IPS-NIHi11 (cell line): ENCODE results near the gene SRGAP3.
A peak's percentile ranks its signal among the peaks of the same experiment; 100 is the strongest.

Source experiments
- DNase-seq: peaks from one replicate; pipeline ENCODE4 v3.0.0; 2012; ENCODE audit warnings: mixed read lengths, low spot score

The SRGAP3 gene

DNA sequence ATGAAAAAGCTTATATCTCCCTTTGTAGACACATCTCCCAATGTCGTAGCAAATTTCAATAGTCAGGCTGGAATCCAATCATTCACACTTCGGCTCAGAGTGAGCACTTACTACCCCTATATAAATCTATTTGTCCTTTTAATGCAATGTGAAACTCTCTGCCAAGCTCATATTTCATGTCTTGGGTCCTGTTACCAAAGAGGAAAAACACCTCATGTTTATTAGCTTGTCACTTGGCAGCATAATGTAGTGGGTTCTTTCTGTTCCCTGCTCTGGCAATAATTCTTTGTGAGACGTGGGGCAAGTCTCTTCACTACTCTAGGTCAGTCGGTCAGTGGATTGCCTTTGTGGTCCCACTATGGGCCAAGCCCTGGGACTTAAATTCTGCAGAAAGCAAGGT, 107.1 kb downstream of the SRGAP3 start:
- no peak for DNase-seq

- DNase-seq: no peak
These were observed 107.5 kb downstream of the SRGAP3 start for GRCh38 chr3:9141928-9142289.

GRCh38 chr3:9139366-9139765, 110.1 kb downstream of the SRGAP3 start:
- no peak for DNase-seq

DNA sequence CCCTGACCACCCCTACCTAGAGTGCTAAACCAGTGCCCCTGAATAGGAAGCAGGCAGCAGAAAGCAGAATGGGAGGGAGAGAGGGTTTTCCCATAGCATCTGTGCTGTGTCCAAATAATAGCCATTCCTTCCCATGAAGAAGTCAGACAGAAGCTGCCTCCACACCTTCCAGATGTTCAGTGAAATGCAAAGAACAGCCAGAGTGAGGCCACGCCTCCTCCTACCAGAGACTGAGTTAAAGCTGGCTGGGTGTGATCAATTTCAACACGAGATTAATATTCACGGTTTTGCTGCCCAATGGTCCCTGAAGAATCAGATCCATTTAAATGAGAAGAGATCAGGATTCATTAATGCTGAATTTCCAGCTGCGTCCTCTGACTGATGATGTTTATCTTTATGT, 111.8 kb downstream of the SRGAP3 start:
- DNase-seq: no peak

DNA sequence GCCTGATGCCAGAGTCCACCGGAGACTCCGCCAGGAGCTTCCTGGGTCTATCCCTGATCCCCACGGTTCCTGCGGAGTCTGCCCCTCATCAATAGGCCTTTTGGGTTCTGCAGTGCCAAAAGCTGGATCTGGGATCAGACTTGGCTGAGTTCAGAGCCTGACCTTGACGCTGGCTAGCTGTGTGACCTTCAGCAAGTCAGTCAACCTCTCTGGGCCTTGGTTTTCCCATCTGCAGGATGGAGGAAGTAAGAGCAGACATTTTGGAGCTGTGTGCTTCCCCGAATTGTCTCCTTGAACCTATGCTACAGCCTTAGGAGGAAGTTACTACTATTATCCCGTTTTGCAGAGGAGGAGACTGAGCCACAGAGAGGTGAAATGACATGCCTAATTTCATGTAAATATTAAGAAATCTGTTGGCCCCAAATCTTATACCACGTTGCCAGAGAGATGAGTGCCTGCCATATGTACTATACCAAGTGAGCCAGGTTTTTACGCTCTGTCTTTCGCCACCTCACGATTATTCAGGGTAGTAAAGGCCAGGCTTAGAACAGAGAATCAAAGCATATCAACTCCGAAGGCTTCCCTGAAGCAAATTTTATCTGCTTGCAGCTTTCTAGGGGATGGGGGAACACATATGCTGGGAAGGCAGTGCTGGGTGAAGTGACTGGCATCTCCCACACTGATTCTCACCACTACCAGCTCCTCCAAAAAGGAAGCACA, 112.5 kb downstream of the SRGAP3 start:
- no peak for DNase-seq

- peak; percentile 95 for DNase-seq
These were observed 113.4 kb downstream of the SRGAP3 start for GRCh38 chr3:9135930-9136525.

DNA sequence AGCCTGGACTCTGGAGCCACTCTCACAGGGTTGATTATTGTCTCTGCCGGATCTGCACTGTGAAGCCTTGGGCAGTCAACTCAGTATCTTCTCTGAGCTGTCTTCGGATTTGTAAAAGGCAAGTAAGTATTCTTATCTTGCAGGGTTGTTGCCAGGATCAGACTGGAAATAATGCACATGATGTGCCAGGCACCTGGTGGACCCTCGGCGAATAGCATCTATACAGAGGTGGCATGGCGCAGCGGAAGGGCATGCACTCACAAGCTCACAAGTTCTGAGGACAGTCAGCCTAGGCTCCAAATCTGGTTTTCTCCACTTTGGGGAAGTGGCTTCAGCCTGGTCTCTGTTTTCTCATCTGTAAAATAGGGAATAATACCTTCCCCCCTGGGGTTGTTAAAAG, 113.9 kb downstream of the SRGAP3 start:
- no peak for DNase-seq

GRCh38 chr3:9133656-9134055, 115.8 kb downstream of the SRGAP3 start:
- DNase-seq: no peak

DNA sequence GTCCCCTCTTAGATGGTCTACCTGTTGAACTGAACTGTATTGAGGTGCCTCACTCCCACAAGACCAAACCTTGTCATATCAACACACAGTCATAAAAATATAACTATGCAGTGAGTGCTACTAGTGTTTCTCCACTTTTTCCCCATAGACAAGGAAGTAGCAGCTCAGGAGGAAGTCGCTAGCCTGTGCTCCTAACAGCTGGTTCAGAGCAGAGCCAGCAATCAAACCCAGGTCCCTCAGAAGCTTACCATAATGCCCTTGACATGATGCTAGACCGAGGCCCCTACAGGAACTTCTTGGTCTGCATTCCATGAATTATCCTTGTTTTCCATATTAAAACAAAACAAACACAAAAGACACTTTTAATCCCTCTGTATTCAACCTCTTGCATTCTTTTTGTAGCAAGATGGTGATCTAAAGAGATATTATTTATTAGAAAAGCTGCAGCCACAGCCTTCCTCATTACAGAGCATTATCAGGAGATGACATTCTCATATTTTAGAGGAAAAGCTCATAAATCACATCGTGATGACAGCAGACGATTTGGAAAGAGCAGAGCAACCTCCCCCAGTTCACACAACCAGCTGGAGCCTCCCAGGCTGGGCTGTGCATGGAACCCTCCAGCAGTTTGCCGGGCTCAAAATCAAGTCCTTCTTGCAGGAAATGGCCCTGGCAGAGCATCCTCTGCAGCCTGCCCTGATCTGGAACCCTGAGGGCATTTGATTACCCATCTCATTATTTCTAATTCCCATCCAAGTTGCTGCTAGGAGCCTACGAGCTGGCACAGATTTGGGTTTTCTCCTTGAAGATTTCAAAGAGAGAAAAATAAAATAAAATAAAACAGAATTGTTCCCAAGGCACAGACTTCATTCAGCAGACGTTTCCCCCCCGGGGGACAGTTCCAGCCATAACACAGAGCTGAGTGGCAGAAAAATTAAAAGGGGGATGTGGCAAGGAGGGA, 118.8 kb downstream of the SRGAP3 start:
- DNase-seq: no peak

DNA sequence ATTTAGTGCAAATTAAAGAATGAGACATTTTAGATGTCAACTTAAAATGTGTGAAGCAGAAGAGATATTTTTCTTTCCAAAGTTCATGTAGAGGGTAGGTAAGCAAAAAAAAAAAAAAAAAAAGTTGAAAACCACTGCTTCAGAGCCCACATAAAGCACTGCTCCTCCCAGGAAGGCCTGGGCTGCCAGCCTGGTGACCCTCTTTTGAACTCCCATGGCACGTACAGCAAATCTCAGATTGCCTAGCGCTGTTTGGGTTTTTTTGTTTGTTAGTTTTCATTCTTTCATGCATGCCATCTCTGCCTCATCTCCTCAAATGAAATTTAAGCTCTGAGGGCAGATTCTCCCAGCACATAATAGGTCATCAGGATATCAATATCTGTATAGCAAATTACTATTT, 120.1 kb downstream of the SRGAP3 start:
- DNase-seq: no peak

DNA sequence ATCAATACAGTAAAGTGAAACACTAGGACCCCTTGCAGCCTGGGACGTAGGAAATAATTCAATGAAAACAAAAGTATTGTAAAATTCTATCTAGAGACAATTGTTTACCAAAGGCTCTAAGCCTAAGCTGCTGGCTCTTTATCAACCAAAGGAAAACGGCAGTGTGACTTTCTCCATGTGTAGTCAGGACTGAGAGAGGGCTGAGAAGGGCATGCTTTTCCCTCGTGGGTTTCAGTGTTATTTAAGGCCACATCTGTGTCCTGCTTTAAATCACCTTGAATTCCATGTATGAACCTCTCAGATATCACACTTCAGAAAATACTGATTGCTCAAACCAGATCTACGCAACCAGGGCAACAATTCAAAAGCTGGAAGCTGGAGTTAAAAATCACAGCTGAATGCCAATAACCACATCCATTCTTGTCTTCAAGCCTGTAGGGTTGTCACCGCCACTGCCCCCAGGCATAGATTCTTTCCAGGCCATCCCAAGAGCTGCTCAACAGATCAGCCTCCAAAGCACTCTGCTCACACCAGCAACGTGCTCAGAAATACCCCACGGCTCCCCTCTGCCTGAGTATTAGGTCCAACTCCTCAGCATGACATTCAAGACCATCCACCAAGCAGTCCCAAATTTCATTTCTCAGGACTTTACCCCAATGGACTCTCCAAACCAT, 124.0 kb downstream of the SRGAP3 start:
- no peak for DNase-seq

GRCh38 chr3:9124730-9125129, 124.7 kb downstream of the SRGAP3 start:
- DNase-seq: no peak

DNA sequence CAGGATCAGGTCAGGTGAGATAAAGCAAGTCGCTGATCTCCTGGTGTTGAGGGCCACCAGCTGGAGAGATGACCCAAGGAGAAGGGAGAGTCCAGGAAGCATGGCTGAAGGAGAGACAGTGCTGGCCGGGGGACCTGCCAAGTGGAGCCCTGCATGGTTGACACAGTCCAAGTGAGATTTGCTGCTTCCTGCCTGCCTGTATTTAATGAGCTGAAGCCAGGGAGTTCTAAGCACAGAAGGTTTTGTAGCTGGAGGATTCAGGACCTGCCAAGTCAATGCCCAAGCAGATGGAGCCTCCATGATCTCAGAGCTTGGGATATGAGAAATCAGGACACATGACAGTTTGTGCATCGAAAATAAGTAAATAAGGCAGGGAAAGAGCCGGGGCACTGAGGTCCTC, 125.6 kb downstream of the SRGAP3 start:
- no peak for DNase-seq

- no peak for DNase-seq
These were observed 126.6 kb downstream of the SRGAP3 start for GRCh38 chr3:9122732-9123364.

DNA sequence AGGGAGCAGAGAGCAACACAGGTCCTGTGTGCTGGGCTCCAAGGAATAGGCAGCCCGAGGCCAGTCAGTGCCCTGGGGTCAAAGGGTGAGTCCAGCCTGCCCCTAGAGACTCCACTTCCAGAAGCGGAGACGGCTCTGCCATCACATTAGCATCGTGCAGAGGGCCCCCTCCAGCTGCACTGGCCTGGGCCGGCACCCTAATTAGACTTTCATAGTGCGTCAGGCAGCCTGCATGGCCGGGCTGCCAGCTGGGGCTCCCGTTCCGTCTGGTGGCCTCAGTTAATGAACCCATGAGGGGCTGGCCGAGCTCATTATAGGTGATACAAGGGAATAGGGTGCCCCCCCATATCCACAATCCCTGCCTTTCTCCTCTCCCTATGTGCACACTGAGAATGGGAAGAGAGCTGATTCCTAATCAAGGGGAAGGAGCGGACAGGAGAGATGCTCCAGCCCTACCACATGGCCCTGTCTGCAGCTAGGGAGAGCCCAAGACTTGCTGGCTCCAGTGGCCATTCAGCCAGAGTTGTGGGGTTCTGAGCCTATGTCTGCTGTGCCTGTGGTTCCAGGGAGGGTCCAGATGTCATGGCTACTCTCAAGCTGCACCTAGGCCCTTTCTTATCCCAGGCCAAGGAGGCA, 128.0 kb downstream of the SRGAP3 start:
- no peak for DNase-seq

- no peak for DNase-seq
These were observed 130.1 kb downstream of the SRGAP3 start for GRCh38 chr3:9119331-9119730.

DNA sequence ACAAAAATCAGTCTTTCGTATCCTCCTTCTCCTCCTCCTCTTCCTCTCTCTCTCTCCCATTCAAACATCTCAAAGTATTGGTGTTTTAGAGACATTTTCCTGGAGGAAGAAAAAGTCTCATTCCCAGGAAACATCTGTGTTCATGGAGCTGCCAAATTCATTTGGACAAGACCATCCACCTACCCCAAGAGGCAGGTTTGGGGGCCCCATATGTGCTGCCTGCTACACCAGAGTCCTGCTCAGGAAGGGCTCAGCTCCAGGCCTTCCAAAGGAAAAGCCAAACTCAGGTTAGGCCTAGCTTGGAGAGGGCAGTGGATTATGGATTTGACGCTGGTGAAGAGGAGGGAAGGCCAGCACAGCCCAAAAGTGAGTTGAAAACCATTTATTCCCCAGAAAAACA, 131.2 kb downstream of the SRGAP3 start:
- DNase-seq: no peak

DNA sequence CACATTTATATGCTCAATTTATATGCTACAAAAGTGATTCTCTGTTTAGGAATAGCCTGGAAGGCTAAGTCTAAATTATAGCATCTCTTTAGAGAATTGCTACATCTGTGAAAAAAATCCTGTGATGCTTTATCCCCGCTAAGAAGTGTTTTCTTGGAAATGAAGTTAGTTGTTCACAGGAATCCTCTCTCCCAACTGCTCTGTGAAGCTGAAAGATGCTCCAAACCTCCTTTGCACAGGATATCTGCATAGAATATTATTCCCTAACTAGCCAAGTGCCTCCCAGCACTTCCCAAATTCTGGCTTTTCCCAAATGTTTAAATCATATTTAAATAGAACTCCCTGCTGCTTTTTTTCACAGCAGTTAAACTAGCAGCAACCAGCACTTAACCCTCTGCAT, 132.2 kb downstream of the SRGAP3 start:
- no peak for DNase-seq

DNA sequence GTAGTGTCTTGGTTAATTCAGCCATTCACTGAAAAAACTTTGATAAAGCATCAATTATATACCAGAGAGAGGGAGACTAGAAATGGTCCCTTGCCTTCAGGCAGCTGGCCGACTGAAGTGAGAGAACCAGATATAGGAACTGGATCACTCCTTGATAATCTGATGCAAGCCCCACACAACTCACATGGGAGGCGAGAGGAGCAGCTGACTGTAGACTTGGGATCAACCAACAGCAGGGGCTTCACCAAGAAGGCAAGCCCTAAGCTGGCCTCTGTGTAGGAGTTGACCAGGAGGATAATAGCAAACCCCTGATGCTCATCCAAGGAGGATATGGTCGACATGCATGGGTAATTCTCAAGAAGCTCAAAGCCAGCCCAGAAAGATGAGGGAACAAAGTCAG, 133.1 kb downstream of the SRGAP3 start:
- no peak for DNase-seq

GRCh38 chr3:9115336-9115735, 134.1 kb downstream of the SRGAP3 start:
- DNase-seq: no peak

- DNase-seq: no peak
These were observed 136.4 kb downstream of the SRGAP3 start for GRCh38 chr3:9113040-9113439.
